Astrocyte of the spinal cord (primary cell): ENCODE data around the gene ZNF580.

ENCODE experiments used
- DNase-seq: peaks from one replicate; pipeline ENCODE4 v3.0.0; 2011; ENCODE audit warnings: low read depth, low spot score
- H3K4me3 ChIP-seq: 2 replicates; pipeline ENCODE4 v1.5.1; 2011; ENCODE audit warnings: low read depth, mild to moderate bottlenecking, low read length, moderate library complexity
- CTCF ChIP-seq: IDR thresholded peaks from 2 replicates; pipeline ENCODE4 v1.5.1; 2012; ENCODE audit warnings: low read depth, mild to moderate bottlenecking, low read length, inconsistent platforms
- in situ Hi-C: cut with HindIII; loops from 2 replicates; pipeline ENCODE4 v1.10.0; 2017; ENCODE audit warnings: low sequenced_read_pairs

ZNF580 gene

DNA sequence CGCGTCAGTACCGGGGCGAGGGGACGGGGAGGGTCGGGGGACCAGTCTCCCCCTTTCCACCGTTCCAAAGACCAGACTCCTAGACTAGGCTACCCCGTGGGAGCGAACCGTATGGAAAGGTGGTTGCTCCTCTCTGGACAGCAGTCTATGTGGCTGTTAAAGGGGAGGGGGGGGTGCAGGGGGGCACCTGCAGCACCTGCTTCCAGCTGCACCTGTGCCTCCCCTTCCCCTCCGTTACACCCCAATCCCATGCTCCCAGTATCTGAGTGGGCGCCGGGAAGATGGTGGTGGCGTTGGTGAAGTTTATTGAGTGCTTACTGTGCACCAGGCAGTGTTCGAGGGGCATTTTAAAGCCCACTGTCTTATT, 40.2 kb upstream of the ZNF580 start:
- TF ChIP-seq CTCF: no peak
- in situ Hi-C loops: no loop called here
- no peak for DNase-seq
- H3K4me3 ChIP-seq: peak overlapping the region; percentile 84

GRCh38 chr19:55601084-55601483, 39.7 kb upstream of the ZNF580 start:
- H3K4me3 ChIP-seq: peak overlapping the region; percentile 84
- DNase-seq: no peak
- TF ChIP-seq CTCF: no peak
- in situ Hi-C loops: no loop called here

- no peak for DNase-seq
- no peak for TF ChIP-seq CTCF
- in situ Hi-C loops: no loop called here
- no peak overlapping the region for H3K4me3 ChIP-seq
Measured at GRCh38 chr19:55602104-55603001, 38.4 kb upstream of the ZNF580 start.

- in situ Hi-C loops: no loop called here
- no peak overlapping the region for H3K4me3 ChIP-seq
- TF ChIP-seq CTCF: no peak
- DNase-seq: no peak
Measured at GRCh38 chr19:55603115-55603514, 37.7 kb upstream of the ZNF580 start.

- in situ Hi-C loops: no loop called here
- no peak overlapping the region for H3K4me3 ChIP-seq
- DNase-seq: no peak
- no peak for TF ChIP-seq CTCF
Measured at GRCh38 chr19:55603581-55604292, 37.1 kb upstream of the ZNF580 start.

- in situ Hi-C loops: no loop called here
- no peak for TF ChIP-seq CTCF
- DNase-seq: peak; percentile 98
Measured at GRCh38 chr19:55605207-55605636, 35.6 kb upstream of the ZNF580 start.

More at GRCh38 chr19:55605207-55605636, 35.6 kb upstream of the ZNF580 start:
- H3K4me3 ChIP-seq: peak overlapping the region; percentile 93
